GM21576 (cell line): ENCODE measurements around the gene ASIC5.

ENCODE experiments used
- ATAC-seq: cut with Tn5 transposase; IDR thresholded peaks from one replicate; pipeline ENCODE4 v1.9.1; 2021; ENCODE audit warnings: mild to moderate bottlenecking, moderate library complexity; ENCODE audit not compliant: unreplicated experiment

The ASIC5 gene

GRCh38 chr4:155881555-155881954 lies 15.5 kb upstream of the ASIC5 start:
- ATAC-seq = no peak

GRCh38 chr4:155879767-155880166 lies 13.7 kb upstream of the ASIC5 start:
- ATAC-seq = no peak

- ATAC-seq = no peak
Observed at GRCh38 chr4:155878611-155879010, 12.5 kb upstream of the ASIC5 start.

- ATAC-seq = no peak
Observed at GRCh38 chr4:155877971-155878370, 11.9 kb upstream of the ASIC5 start.

GRCh38 chr4:155875878-155876277 lies 9.8 kb upstream of the ASIC5 start:
- ATAC-seq = no peak

GRCh38 chr4:155855897-155856296 lies 10.2 kb downstream of the ASIC5 start:
- ATAC-seq = no peak

- no peak for ATAC-seq
Observed at GRCh38 chr4:155854582-155855226, 11.4 kb downstream of the ASIC5 start.

- ATAC-seq = no peak
Observed at GRCh38 chr4:155853189-155853588, 12.9 kb downstream of the ASIC5 start.

GRCh38 chr4:155849042-155849441 lies 17.0 kb downstream of the ASIC5 start:
- no peak for ATAC-seq

- ATAC-seq = no peak
Observed at GRCh38 chr4:155846929-155847328, 19.1 kb downstream of the ASIC5 start.

- ATAC-seq = no peak
Observed at GRCh38 chr4:155842080-155842479, 24.0 kb downstream of the ASIC5 start.

GRCh38 chr4:155837203-155837796 lies 28.8 kb downstream of the ASIC5 start:
- no peak for ATAC-seq

GRCh38 chr4:155832664-155833063 lies 33.4 kb downstream of the ASIC5 start:
- ATAC-seq = no peak

- no peak for ATAC-seq
Observed at GRCh38 chr4:155828628-155829027, 37.4 kb downstream of the ASIC5 start.

- no peak for ATAC-seq
Observed at GRCh38 chr4:155822572-155822971, 43.5 kb downstream of the ASIC5 start.

GRCh38 chr4:155820887-155821518 lies 45.1 kb downstream of the ASIC5 start:
- ATAC-seq = no peak

GRCh38 chr4:155819066-155819465 lies 47.0 kb downstream of the ASIC5 start:
- no peak for ATAC-seq

GRCh38 chr4:155818639-155819038 lies 47.4 kb downstream of the ASIC5 start:
- ATAC-seq = no peak

- ATAC-seq = no peak
Observed at GRCh38 chr4:155811083-155811482, 55.0 kb downstream of the ASIC5 start.

- ATAC-seq = peak; percentile 99
Observed at GRCh38 chr4:155809835-155810234, 56.2 kb downstream of the ASIC5 start.

GRCh38 chr4:155807021-155807420 lies 59.1 kb downstream of the ASIC5 start:
- no peak for ATAC-seq

GRCh38 chr4:155805016-155805415 lies 61.1 kb downstream of the ASIC5 start:
- ATAC-seq = no peak
